Left ventricle myocardium superior (tissue), 1 donor: ENCODE data around the gene ZNF174. TPM values are rescaled to one million over a fixed set of nuclear protein-coding genes. Genes with fewer than 3 reads are reported as not detected.

ENCODE experiments used
- ATAC-seq: fragments of 200-7000 bp; cut with Tn5 transposase; one replicate; pipeline ENCODE4 v1.9.1; 2020; ENCODE audit warnings: mild to moderate bottlenecking, moderate library complexity
- DNase-seq: peaks from one replicate; pipeline ENCODE4 v3.0.0-alpha.2; 2020
- intact Hi-C: fragments of 100-400 bp; cut with micrococcal nuclease; formaldehyde crosslinking; loops from one replicate; pipeline ENCODE4 v1.11.0; 2022
- total RNA-seq: library from RNA; stranded (reverse); fragmentation: NEBNext Ultra II Directional; extraction: Animal tissue kit (Norgen Biotek cat#: 25700); gene quantifications from one replicate; pipeline ENCODE4 v1.2.1, GENCODE V29; 2021
- donor health status: DM: no; HTN: yes; CAD: no; lungs with severe emphysema.

Gene ZNF174
- total RNA-seq, 1 donor from 2014 or later = 9.9 TPM

DNA sequence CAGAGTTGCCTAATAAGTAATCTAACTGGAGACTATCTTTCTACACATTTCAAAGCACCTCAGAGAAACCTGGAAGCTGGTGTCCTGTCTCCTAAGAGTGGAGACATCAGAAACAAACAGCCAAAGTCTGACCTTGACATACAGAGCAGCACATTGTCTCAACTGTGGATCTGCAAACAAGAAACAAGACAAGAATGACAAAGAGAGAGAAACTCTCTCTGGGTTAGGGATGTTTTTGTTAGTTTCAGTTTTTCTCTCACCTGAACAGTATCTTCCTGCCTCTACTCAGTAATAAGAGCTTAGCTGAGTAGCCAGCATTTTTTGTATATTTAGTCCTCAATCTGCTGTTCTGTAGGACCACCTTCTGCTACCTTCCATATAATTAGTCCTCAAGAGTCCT lies 33.4 kb downstream of the ZNF174 start:
- DNase-seq (no peak), ATAC-seq (no peak)
- intact Hi-C loops = no loop called here

- no peak for ATAC-seq
- no peak for DNase-seq
- intact Hi-C loops = no loop called here
Measured at GRCh38 chr16:3439637-3440036, 38.6 kb downstream of the ZNF174 start.

DNA sequence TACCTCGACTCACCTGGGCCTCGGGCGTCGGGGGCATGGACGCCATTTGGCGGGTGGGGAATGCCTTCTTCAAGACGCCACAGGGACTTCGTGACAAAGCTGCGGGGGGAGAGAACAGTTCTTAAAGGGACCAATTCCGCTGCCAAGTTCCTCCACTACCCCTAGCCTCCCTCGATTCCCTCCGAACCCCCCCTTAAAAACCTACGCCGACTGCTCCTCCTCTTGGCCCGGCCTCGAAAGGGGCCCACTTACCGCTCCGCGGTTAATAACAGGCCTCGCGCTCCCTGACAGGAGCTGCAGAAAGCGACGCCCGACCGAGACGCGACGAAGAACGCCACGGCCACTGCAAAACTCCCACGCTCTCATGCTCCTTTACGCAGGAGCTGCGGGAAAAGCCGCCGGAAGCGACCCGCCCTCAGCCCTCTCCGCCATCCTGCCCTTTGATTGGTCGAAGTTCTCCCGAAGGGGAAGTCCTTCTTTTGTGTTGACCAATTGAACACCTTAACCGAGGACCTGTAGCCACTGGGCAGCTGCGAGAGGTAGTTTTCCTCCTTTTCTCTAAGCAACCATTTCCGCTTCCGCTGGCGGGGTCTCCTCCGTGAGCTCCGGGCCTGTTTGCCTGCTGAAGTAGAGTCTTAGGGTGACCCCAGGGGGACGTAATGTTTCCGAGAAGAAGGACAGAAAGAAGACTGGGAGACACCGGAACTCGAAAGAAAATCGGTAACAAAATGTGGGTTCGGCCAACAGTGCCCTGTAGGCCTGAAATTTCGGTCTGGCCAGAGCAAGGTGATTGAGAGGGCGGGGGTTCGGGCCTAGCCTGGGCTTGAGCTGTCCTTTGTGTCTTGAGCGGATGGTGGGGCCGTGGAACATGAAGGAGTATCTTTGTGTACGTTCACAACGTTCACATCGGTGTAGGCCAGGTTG lies 42.4 kb downstream of the ZNF174 start, which contains the start of the genes NAA60 and ZNF597:
Gene NAA60 (plus strand): TSS at position 573 of the 924 bp plus-strand sequence. CDS start 32,548 bp downstream, outside the sequence.
Gene ZNF597 (minus strand): TSS at position 397 of the 924 bp plus-strand sequence. CDS start 351 bp downstream, at position 46.
- DNase-seq = peak; percentile 81
- ATAC-seq = peak; percentile 99
- intact Hi-C loops = no loop called here

DNA sequence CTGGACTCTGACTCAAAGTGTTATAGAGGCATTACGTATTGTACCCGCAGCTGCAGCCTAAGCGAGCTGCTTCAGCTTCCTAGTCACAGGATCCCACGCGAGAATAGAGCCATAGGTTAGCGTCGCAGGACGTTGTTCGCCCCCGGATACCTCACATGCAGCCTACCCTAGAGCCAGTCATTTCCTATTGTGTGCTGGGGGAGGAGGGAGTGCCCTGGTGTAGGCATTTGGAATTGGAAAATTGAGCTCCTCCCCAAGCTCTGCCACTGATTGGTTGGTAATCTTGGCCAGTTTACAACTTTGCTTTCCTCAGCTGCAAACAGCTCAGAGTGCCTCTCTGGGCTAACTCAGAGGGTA lies 43.0 kb downstream of the ZNF174 start:
- ATAC-seq (peak; percentile 60), DNase-seq (no peak)
- intact Hi-C loops = no loop called here

DNA sequence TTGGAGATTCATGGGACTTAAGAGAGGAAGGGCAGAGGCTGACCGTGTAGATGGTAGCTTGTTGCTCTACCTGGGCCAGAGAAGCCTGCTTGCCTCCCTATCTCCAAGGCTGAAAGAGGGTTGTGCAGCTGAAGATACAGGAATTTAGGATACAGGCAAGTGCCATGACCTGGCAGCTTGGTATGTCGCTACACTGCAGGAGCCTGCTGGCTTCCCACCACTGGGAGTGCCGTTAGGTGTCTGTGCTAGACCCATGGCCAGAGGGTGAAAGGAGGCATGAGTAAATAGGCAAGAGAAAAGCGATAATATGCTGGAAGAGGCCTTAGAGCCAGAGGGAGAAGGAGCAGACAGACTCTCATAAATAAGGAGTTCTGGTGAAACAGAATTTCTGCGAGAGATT lies 53.1 kb downstream of the ZNF174 start:
- ATAC-seq = no peak
- intact Hi-C loops = no loop called here
- no peak for DNase-seq

- intact Hi-C loops = no loop called here
- DNase-seq = no peak
- ATAC-seq = no peak
Measured at GRCh38 chr16:3454631-3455147, 53.7 kb downstream of the ZNF174 start.

GRCh38 chr16:3457434-3458252 lies 56.6 kb downstream of the ZNF174 start:
- DNase-seq (peak; percentile 96), ATAC-seq (peak; percentile 90)
- intact Hi-C loops = no loop called here

DNA sequence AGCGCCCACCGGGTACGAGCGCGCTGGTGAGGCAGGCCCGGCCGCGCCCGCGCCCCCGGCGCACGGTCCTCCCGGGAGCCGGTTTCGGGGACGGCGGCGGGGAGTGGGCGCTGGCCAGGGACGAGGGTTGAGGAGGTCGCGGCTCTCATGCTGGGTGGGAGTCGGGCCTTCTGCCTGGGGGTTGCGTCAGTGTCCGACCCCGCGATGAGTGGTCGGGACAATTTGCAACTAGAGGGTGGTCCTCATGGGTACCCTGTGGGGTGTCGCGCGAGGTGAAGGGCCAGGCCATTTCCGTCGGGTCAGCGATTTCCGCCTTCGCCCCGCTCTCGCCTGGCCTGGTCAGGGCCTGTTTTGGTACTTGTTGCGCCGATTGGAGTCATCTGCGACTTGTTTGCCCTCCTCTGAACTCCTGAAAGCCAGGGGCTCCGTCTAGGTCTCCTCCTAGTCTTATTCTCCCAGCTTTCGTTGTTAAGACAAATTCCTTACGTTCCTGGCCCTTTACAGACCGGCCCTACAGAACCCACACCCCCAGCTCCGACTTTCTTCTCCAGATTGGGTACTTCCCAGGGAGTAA lies 57.4 kb downstream of the ZNF174 start:
- DNase-seq (peak; percentile 53), ATAC-seq (no peak)
- intact Hi-C loops = no loop called here

DNA sequence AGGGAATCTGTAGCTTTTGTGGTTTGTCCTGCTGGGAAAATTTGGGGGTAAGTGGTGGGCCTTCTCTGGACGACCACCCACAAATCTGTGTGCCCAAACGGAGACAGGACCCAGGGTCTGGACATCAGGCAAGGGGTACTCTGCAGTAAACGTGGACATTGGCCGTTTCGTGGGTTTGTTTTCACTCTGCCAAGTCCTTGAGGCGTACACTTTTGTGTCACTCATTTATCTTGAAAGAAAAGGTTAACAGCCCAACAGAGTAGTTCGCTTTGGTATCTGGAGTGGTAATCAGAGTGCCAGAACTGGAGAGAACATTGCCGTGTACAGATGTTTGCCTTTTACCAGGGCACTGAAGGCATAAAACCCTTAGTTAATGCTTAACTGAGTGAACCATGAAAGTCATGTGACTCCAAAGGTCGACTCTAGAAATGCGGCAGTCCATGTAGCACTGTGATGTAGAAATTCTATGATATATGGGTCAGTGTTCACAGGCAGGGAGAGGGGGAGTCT lies 57.9 kb downstream of the ZNF174 start:
- intact Hi-C loops = no loop called here

More for the DNA sequence above, 57.9 kb downstream of the ZNF174 start:
- no peak for ATAC-seq
- DNase-seq = no peak

Other genes starting within 250 kb of the ZNF174 start
- not detected for gene OR1F1, start 213.0 kb upstream of the ZNF174 start, total RNA-seq
- gene ZNF200, start 166.1 kb upstream of the ZNF174 start, total RNA-seq = 5.7 TPM
- 0.62 TPM for gene MEFV, start 144.6 kb upstream of the ZNF174 start, total RNA-seq
- gene ZNF263, start 117.7 kb upstream of the ZNF174 start, total RNA-seq = 7.8 TPM
- 7.6 TPM for gene TIGD7, start 95.8 kb upstream of the ZNF174 start, total RNA-seq
- 21.1 TPM for gene ZNF75A, start 95.7 kb upstream of the ZNF174 start, total RNA-seq
- gene OR2C1, start 45.3 kb upstream of the ZNF174 start, total RNA-seq = not detected
- gene ZSCAN32, start 211 bp upstream of the ZNF174 start, total RNA-seq = 5.5 TPM
- gene ZNF597, start 42.3 kb downstream of the ZNF174 start, total RNA-seq = 2.0 TPM
- gene NAA60, start 42.5 kb downstream of the ZNF174 start, total RNA-seq = 48.6 TPM
- not detected for gene C16orf90, start 94.3 kb downstream of the ZNF174 start, total RNA-seq
- gene CLUAP1, start 99.8 kb downstream of the ZNF174 start, total RNA-seq = 13.1 TPM
- 1.1 TPM for gene NLRC3, start 176.2 kb downstream of the ZNF174 start, total RNA-seq
- 3.2 TPM for gene SLX4, start 210.4 kb downstream of the ZNF174 start, total RNA-seq